GM12878 (cell line): ENCODE results near the gene FBXO15. TPM values are rescaled to one million over a fixed set of nuclear protein-coding genes. Genes with fewer than 3 reads are reported as not detected.

ENCODE experiments used
- ATAC-seq: fragments of 200-7000 bp; cut with Tn5 transposase; 3 replicates; pipeline ENCODE4 v1.9.1; 2020; ENCODE audit warnings: mild to moderate bottlenecking, moderate library complexity
- BruUV-seq: library from RNA; stranded (reverse); fragments of 400-500 nt; replicated peaks from 2 replicates; lab custom pipeline; 2021; lab: Mats Ljungman, UMichigan
- CTCF ChIA-PET: fragments of 300-600 bp; sonication (Branson Sonifier 250); formaldehyde crosslinking; extraction: SDS; loops from one replicate; lab custom pipeline; 2021; ENCODE audit warnings: inconsistent platforms; lab: Yijun Ruan, JAX
- POLR2A ChIA-PET: fragments of 350-600 bp; formaldehyde crosslinking; extraction: SDS; loops from one replicate; lab custom pipeline; 2021; ENCODE audit warnings: inconsistent platforms; lab: Charles Lee
- RAD21 ChIA-PET: fragments of 300-600 bp; sonication (Branson Sonifier 250); formaldehyde crosslinking; loops from one replicate; lab custom pipeline; 2023; ENCODE audit warnings: antibody characterized with exemption; ENCODE audit not compliant: unreplicated experiment; lab: Charles Lee
- SMC1A ChIA-PET: fragments of 300-600 bp; sonication (Branson Sonifier 250); formaldehyde crosslinking; loops from one replicate; lab custom pipeline; 2023; ENCODE audit not compliant: unreplicated experiment, uncharacterized antibody; lab: Charles Lee
- DNase-seq: peaks from one replicate; pipeline ENCODE4 v3.0.0-alpha.2; 2011; ENCODE audit warnings: low read depth, low spot score
- FAIRE-seq: peaks from 3 replicates; lab custom pipeline; 2011; peaks lifted over from hg19 to GRCh38; lab: Jason Lieb, UNC
- H2AFZ ChIP-seq: 2 replicates; pipeline ENCODE4 v1.6.0; 2011; ENCODE audit warnings: low read depth, low read length, control low read depth; ENCODE audit not compliant: control insufficient read depth
- H3K27ac ChIP-seq: 2 replicates; pipeline ENCODE4 v1.5.1; 2011; ENCODE audit warnings: control low read depth; ENCODE audit not compliant: control insufficient read depth, insufficient read depth
- H3K27me3 ChIP-seq, 2 experiments: replicated peaks in 1 of 2; 2 replicates each; pipeline versions ENCODE4 v1.6.0 to v1.6.1; 2011; ENCODE audit warnings: low read length in 1 of 2; ENCODE audit not compliant: control insufficient read depth in 2 of 2, insufficient read depth in 2 of 2
- H3K36me3 ChIP-seq, 2 experiments: 2 replicates each; pipeline ENCODE4 v1.5.1; 2011; ENCODE audit warnings: low read length in 1 of 2; ENCODE audit not compliant: control insufficient read depth in 2 of 2, insufficient read depth in 2 of 2
- H3K4me1 ChIP-seq: 2 replicates; pipeline ENCODE4 v1.6.1; 2011; ENCODE audit warnings: mild to moderate bottlenecking, low read length, moderate library complexity, mixed read lengths; ENCODE audit not compliant: control insufficient read depth, insufficient read depth
- H3K4me2 ChIP-seq: 2 replicates; pipeline ENCODE4 v1.6.0; 2011; ENCODE audit warnings: control low read depth; ENCODE audit not compliant: control insufficient read depth, insufficient read depth
- H3K4me3 ChIP-seq: fragments of 200-600 bp; sonication (generic); 2 replicates; pipeline ENCODE4 v1.5.1; 2016
- H3K79me2 ChIP-seq: 2 replicates; pipeline ENCODE4 v1.6.0; 2011; ENCODE audit warnings: low read length; ENCODE audit not compliant: control insufficient read depth, insufficient read depth
- H3K9ac ChIP-seq: 2 replicates; pipeline ENCODE4 v1.8.0; 2011; ENCODE audit warnings: low read length, control low read depth, mixed read lengths; ENCODE audit not compliant: control insufficient read depth, insufficient read depth
- H3K9me3 ChIP-seq: replicated peaks from 3 replicates; pipeline ENCODE4 v1.5.1; 2011; ENCODE audit warnings: mild to moderate bottlenecking, low read length; ENCODE audit not compliant: control insufficient read depth, insufficient read depth
- H4K20me1 ChIP-seq: 2 replicates; pipeline ENCODE4 v1.6.0; 2011; ENCODE audit not compliant: control insufficient read depth, insufficient read depth
- BMI1 ChIP-seq: fragments of 450-650 bp; IDR thresholded peaks from 2 replicates; pipeline ENCODE4 v1.6.1; 2016; ENCODE audit warnings: mild to moderate bottlenecking, moderate library complexity, borderline replicate concordance
- CHD4 ChIP-seq: fragments of 200-600 bp; sonication (generic); IDR thresholded peaks from 2 replicates; pipeline ENCODE4 v1.6.1; 2016; ENCODE audit warnings: mild to moderate bottlenecking
- ELK1 ChIP-seq: IDR thresholded peaks from 2 replicates; pipeline ENCODE4 v1.6.1; 2012; ENCODE audit warnings: low read depth, low read length, improper control_type of control experiment
- JUNB ChIP-seq: IDR thresholded peaks from 2 replicates; pipeline ENCODE4 v1.6.1; 2016; ENCODE audit warnings: antibody characterized with exemption, mild to moderate bottlenecking
- MAX ChIP-seq: IDR thresholded peaks from 2 replicates; pipeline ENCODE4 v1.6.1; 2012; ENCODE audit warnings: low read depth, low read length, improper control_type of control experiment
- SMAD5 ChIP-seq: IDR thresholded peaks from 2 replicates; pipeline ENCODE4 v1.6.1; 2016; ENCODE audit warnings: antibody characterized with exemption, low read depth
- ZSCAN29 ChIP-seq: fragments of 450-650 bp; IDR thresholded peaks from 2 replicates; pipeline ENCODE4 v1.6.1; 2017; ENCODE audit warnings: mild to moderate bottlenecking, moderate library complexity
- WGBS: methylation state at CpG from one replicate; pipeline ENCODE4 v1.1.6; 2016; ENCODE audit warnings: low lambda C conversion rate; ENCODE audit not compliant: insufficient replicate concordance, insufficient coverage; ENCODE audit errors: missing lambda C conversion rate; 5-methylcytosine and 5-hydroxymethylcytosine counted together
- in situ Hi-C: fragments of 300-500 bp; cut with MboI; formaldehyde crosslinking; loops from 9 replicates; pipeline ENCODE4 v1.14.3; 2018; ENCODE audit warnings: mixed read lengths
- intact Hi-C: fragments of 100-400 bp; cut with micrococcal nuclease; formaldehyde crosslinking; loops from one replicate; pipeline ENCODE4 v1.14.2; 2022; ENCODE audit not compliant: unreplicated experiment
- polyA plus RNA-seq, 11 experiments: library from polyadenylated mRNA; depleted of rRNA in 4 of 11; unstranded in 6 of 11; stranded (reverse) in 5 of 11; fragments of >200 nt; fragmentation: Nextera tagmentation in 4 of 11; fragmentation: Illumina TruSeq in 1 of 11; extraction: Ambion mirVana in 4 of 11; extraction: Trizol in 1 of 11; gene quantifications; 1 replicate in 1 of 11; 2 replicates in 10 of 11; pipeline versions ENCODE4 v1.2.1 to v1.2.3, GENCODE V29; 2011 to 2016; ENCODE audit warnings: inconsistent platforms in 2 of 11, missing spikeins in 2 of 11, low read depth in 1 of 11
- total RNA-seq, 4 experiments: library from RNA; depleted of rRNA in 3 of 4; stranded (reverse); fragments of >200 nt in 3 of 4; fragmentation: Illumina TruSeq in 1 of 4; extraction: Trizol in 1 of 4; gene quantifications; 2 replicates each; pipeline versions ENCODE4 v1.2.1 to v1.2.3, GENCODE V29; 2013 to 2021

The FBXO15 gene
- total and polyA plus RNA-seq, 10 of the 15 experiments (the other 5 are each of a cell fraction or from before 2014, with no cell fraction given): 0.06 to 0.90 (median 0.22) TPM; not detected in 3

- no peak overlapping the region for H2AFZ ChIP-seq
- no peaks in the 10 kb centered on the region for H4K20me1 ChIP-seq
- no peak overlapping the region for H3K9ac ChIP-seq
- ATAC-seq: no peak
- BruUV-seq: no TSS peak
- no peak overlapping the region for H3K4me2 ChIP-seq
- 11% methylated on average over 4 of the region's 4 CpGs for WGBS
- intact Hi-C loops: loop anchor here (10.0 kb wide), 1 partner anchor 1350 kb away; no protein-coding TSS in a partner anchor
- no peak overlapping the region for H3K4me3 ChIP-seq
- H3K79me2 ChIP-seq: no peaks in the 10 kb centered on the region
- H3K27me3 ChIP-seq: no peaks in the 10 kb centered on the region; a peak in 1 of 4 replicates
- ChIA-PET CTCF (no interaction called here), POLR2A (no interaction called here), RAD21 (no interaction called here), SMC1A (no interaction called here)
- no peak for DNase-seq
- no peaks in the 10 kb centered on the region for H3K36me3 ChIP-seq
- no peak for TF ChIP-seq MAX
- no peak for TF ChIP-seq ELK1
- H3K27ac ChIP-seq: no peak overlapping the region
- in situ Hi-C loops: loop anchor here (25.0 kb wide), 1 partner anchor 1353 kb away; no protein-coding TSS in a partner anchor
- no peaks in the 10 kb centered on the region for H3K4me1 ChIP-seq
- FAIRE-seq: no peak
- H3K9me3 ChIP-seq: no peaks in the 10 kb centered on the region
Measured at GRCh38 chr18:74115046-74115445, 32.6 kb downstream of the FBXO15 start.

- DNase-seq (no peak), FAIRE-seq (no peak), ATAC-seq (no peak)
- Histone ChIP-seq H3K4me3 (no peak overlapping the region), H3K9me3 (no peaks in the 10 kb centered on the region), H3K27me3 (no peaks in the 10 kb centered on the region; a peak in 1 of 4 replicates), H2AFZ (no peak overlapping the region), H4K20me1 (no peaks in the 10 kb centered on the region), H3K27ac (no peak overlapping the region), H3K79me2 (no peaks in the 10 kb centered on the region), H3K4me1 (no peaks in the 10 kb centered on the region), H3K36me3 (no peaks in the 10 kb centered on the region), H3K4me2 (no peak overlapping the region), H3K9ac (no peak overlapping the region)
- in situ Hi-C loops (loop anchor here (25.0 kb wide), 1 partner anchor 1352 kb away; no protein-coding TSS in a partner anchor), intact Hi-C loops (loop anchor here (5.0 to 10.0 kb wide), 2 partner anchors 72 to 1349 kb away; no protein-coding TSS in a partner anchor)
- no TSS peak for BruUV-seq
- RAD21 ChIA-PET: interaction anchor here (0.6 kb wide), 1 partner anchor 678 kb away, joined by 3 read pairs; no protein-coding TSS in a partner anchor
- POLR2A ChIA-PET: no interaction called here
- CTCF ChIA-PET: no interaction called here
- WGBS: 43% methylated on average over 1 of the region's 1 CpG
- SMC1A ChIA-PET: interaction anchor here (0.6 kb wide), 1 partner anchor 1331 kb away, joined by 3 read pairs; no protein-coding TSS in a partner anchor
- TF ChIP-seq BMI1 (no peak), CHD4 (no peak), JUNB (no peak), ZSCAN29 (no peak), SMAD5 (no peak)
Measured at GRCh38 chr18:74114116-74114515, 33.5 kb downstream of the FBXO15 start.
